ENCODE results near the gene NOL7. TPM values are rescaled to one million over a fixed set of nuclear protein-coding genes. Genes with fewer than 3 reads are reported as not detected.

The NOL7 gene
- total and polyA plus RNA-seq, 2 of the 13 experiments (the other 11 are each of a cell fraction or from before 2014, with no cell fraction given) = 37.8 to 186 TPM

DNA sequence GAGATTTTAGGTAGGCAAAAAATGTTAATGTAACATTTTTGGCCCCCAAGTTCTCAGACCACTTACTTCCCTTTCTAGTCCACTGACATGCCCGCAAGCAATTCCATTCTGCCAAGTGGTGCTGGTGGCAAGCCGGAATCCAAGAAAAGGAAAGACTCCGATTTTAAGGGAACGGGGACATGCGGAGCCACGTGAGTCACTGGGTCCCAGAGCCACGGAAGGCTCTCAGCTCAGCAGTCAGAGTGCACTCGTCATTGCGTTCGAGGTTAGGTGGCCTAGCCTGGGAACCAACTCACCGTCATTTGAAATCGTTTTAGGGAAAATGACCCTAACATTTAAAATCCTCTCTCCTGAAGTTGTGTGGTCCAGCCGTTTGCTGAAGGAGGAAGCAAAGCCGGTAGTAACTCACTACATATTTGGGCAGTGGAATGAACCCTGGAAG, 41.4 kb upstream of the NOL7 start (continued):
- TF ChIP-seq, protein P1, sequence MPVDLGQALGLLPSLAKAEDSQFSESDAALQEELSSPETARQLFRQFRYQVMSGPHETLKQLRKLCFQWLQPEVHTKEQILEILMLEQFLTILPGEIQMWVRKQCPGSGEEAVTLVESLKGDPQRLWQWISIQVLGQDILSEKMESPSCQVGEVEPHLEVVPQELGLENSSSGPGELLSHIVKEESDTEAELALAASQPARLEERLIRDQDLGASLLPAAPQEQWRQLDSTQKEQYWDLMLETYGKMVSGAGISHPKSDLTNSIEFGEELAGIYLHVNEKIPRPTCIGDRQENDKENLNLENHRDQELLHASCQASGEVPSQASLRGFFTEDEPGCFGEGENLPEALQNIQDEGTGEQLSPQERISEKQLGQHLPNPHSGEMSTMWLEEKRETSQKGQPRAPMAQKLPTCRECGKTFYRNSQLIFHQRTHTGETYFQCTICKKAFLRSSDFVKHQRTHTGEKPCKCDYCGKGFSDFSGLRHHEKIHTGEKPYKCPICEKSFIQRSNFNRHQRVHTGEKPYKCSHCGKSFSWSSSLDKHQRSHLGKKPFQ (CRISPR knock-in tag; IDR thresholded peaks at IDR 0.05; ENCODE audit: insufficient replicate concordance) = peak; percentile 30
- TF ChIP-seq RFX5 (IDR thresholded peaks at IDR 0.05; ENCODE audit: low read depth, low read length) (no peak), KMT2A (CRISPR knock-in tag; IDR thresholded peaks at IDR 0.05) (no peak), MXD3 (CRISPR knock-in tag; IDR thresholded peaks at IDR 0.05) (no peak), MED1 (CRISPR knock-in tag; IDR thresholded peaks at IDR 0.05) (peak; percentile 24; the same call in 1 of the 2 replicates), ZNF276 (CRISPR knock-in tag; IDR thresholded peaks at IDR 0.05; ENCODE audit: low read depth) (no peak), ZNF644 (CRISPR knock-in tag; IDR thresholded peaks at IDR 0.05; ENCODE audit: low read depth) (no peak), ZFP90 (CRISPR knock-in tag; IDR thresholded peaks at IDR 0.05; ENCODE audit: borderline replicate concordance) (0 out of 2 replicates have a peak, but pooled peaks have one; percentile 23), NONO (IDR thresholded peaks at IDR 0.05) (no peak), NONO (CRISPR knock-in tag; conservative IDR thresholded peaks at IDR 0.05) (no peak), CBX2 (IDR thresholded peaks at IDR 0.05; ENCODE audit: low read depth, low read length) (no peak), CBX2 (CRISPR knock-in tag; IDR thresholded peaks at IDR 0.05; ENCODE audit: low read depth) (no peak), NPAS2 (CRISPR knock-in tag; IDR thresholded peaks at IDR 0.05; ENCODE audit: borderline replicate concordance) (no peak), GMEB1 (CRISPR knock-in tag; IDR thresholded peaks at IDR 0.05; ENCODE audit: borderline replicate concordance) (no peak), ZNF557 (CRISPR knock-in tag; IDR thresholded peaks at IDR 0.05) (no peak)
- TF ChIP-seq, protein P2, sequence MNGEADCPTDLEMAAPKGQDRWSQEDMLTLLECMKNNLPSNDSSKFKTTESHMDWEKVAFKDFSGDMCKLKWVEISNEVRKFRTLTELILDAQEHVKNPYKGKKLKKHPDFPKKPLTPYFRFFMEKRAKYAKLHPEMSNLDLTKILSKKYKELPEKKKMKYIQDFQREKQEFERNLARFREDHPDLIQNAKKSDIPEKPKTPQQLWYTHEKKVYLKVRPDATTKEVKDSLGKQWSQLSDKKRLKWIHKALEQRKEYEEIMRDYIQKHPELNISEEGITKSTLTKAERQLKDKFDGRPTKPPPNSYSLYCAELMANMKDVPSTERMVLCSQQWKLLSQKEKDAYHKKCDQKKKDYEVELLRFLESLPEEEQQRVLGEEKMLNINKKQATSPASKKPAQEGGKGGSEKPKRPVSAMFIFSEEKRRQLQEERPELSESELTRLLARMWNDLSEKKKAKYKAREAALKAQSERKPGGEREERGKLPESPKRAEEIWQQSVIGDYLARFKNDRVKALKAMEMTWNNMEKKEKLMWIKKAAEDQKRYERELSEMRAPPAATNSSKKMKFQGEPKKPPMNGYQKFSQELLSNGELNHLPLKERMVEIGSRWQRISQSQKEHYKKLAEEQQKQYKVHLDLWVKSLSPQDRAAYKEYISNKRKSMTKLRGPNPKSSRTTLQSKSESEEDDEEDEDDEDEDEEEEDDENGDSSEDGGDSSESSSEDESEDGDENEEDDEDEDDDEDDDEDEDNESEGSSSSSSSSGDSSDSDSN (CRISPR knock-in tag; IDR thresholded peaks at IDR 0.05) = no peak
- TF ChIP-seq, protein P3, sequence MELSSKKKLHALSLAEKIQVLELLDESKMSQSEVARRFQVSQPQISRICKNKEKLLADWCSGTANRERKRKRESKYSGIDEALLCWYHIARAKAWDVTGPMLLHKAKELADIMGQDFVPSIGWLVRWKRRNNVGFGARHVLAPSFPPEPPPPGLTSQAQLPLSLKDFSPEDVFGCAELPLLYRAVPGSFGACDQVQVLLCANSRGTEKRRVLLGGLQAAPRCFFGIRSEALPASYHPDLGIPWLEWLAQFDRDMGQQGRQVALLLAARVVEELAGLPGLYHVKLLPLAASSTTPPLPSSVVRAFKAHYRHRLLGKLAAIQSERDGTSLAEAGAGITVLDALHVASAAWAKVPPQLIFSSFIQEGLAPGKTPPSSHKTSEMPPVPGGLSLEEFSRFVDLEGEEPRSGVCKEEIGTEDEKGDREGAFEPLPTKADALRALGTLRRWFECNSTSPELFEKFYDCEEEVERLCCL (CRISPR knock-in tag; IDR thresholded peaks at IDR 0.05; ENCODE audit: borderline replicate concordance) = no peak
- TF ChIP-seq, protein P4, sequence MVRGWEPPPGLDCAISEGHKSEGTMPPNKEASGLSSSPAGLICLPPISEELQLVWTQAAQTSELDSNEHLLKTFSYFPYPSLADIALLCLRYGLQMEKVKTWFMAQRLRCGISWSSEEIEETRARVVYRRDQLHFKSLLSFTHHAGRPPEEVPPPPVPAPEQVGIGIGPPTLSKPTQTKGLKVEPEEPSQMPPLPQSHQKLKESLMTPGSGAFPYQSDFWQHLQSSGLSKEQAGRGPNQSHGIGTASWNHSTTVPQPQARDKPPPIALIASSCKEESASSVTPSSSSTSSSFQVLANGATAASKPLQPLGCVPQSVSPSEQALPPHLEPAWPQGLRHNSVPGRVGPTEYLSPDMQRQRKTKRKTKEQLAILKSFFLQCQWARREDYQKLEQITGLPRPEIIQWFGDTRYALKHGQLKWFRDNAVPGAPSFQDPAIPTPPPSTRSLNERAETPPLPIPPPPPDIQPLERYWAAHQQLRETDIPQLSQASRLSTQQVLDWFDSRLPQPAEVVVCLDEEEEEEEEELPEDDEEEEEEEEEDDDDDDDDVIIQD (CRISPR knock-in tag; IDR thresholded peaks at IDR 0.05; ENCODE audit: low read depth) = no peak
